Measurements from ENCODE around the gene ATXN2. TPM values are rescaled to one million over a fixed set of nuclear protein-coding genes. Genes with fewer than 3 reads are reported as not detected.
A peak's percentile ranks its signal among the peaks of the same experiment; 100 is the strongest.

The ATXN2 gene
- total RNA-seq, 4 donors from 2014 or later, result 20.4 to 28.1 (median 22.2) TPM

DNA sequence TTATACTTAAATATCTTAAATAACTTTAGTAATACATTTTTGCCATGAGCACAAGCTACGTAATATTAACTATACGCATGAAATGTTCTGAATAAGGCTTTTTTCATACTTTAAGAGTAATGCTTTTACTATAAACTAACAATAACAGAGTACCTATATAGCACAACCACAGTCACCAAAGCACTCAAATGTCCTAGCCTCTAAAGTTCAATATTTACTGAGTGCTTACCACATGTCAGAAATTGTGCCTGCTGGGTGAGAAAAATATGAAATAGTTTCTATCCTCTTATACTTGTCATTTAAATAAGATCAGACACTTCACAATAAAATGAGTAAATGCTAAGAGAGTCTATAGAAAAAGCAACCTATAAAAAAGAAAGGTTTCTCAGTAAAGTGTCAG lies 110.3 kb downstream of the ATXN2 start:
- Histone ChIP-seq H3K27ac (no peak overlapping the region), H3K4me3 (no peak overlapping the region), H3K36me3 (peaks cover 0 to 58% of the 10 kb centered on the region in 2 donors), H3K27me3 (no peaks in the 10 kb centered on the region), H3K4me1 (peaks cover 8 to 22% of the 10 kb centered on the region in 2 donors), H3K9me3 (no peaks in the 10 kb centered on the region)
- TF ChIP-seq, protein P1, sequence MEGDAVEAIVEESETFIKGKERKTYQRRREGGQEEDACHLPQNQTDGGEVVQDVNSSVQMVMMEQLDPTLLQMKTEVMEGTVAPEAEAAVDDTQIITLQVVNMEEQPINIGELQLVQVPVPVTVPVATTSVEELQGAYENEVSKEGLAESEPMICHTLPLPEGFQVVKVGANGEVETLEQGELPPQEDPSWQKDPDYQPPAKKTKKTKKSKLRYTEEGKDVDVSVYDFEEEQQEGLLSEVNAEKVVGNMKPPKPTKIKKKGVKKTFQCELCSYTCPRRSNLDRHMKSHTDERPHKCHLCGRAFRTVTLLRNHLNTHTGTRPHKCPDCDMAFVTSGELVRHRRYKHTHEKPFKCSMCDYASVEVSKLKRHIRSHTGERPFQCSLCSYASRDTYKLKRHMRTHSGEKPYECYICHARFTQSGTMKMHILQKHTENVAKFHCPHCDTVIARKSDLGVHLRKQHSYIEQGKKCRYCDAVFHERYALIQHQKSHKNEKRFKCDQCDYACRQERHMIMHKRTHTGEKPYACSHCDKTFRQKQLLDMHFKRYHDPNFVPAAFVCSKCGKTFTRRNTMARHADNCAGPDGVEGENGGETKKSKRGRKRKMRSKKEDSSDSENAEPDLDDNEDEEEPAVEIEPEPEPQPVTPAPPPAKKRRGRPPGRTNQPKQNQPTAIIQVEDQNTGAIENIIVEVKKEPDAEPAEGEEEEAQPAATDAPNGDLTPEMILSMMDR (IDR thresholded peaks at IDR 0.05 in 4 of 5, conservative IDR thresholded peaks at IDR 0.05 in 1 of 5), result no peak
- TF ChIP-seq POLR2A (IDR thresholded peaks at IDR 0.05), result no peak
- in situ Hi-C loops (cut with MboI; ENCODE audit: low sequenced_read_pairs in 4 of 4) (no loop called here), intact Hi-C loops (cut with DNase I; ENCODE audit: low total_unique reads) (no loop called here)
- DNase-seq (no peak), ATAC-seq (no peak)

DNA sequence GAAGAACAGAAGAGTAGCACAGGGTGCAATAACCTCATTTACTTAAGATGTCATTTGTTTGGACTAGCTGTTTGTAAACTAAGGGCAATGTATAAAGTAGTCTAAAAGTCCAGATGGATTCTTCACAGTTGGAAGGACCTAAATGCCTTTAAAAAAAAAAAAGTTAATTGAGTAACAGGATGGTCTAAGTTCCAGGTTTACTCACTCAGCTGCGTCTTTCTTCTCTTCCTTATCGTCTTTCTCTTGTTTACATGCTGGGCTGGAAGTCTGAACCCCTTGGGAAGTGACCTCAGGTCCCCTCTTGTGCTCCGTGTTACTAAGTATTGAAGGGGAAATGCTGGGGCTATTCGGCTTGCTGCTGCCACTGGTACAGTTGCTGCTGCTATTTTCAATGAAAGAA lies 110.8 kb downstream of the ATXN2 start:
- Histone ChIP-seq H3K27ac (peak overlapping the region in 2 of 4 donors; percentile 11 to 38), H3K4me3 (no peak overlapping the region), H3K36me3 (peaks cover 0 to 61% of the 10 kb centered on the region in 2 donors), H3K9me3 (no peaks in the 10 kb centered on the region), H3K27me3 (no peaks in the 10 kb centered on the region), H3K4me1 (peaks cover 8 to 22% of the 10 kb centered on the region in 2 donors)
- in situ Hi-C loops (cut with MboI; ENCODE audit: low sequenced_read_pairs in 4 of 4) (no loop called here), intact Hi-C loops (cut with DNase I; ENCODE audit: low total_unique reads) (no loop called here)
- ATAC-seq (peak; percentile 57 to 66), DNase-seq (peak; percentile 32 to 59)
- no peak for TF ChIP-seq POLR2A (IDR thresholded peaks at IDR 0.05)
- TF ChIP-seq, protein P1 (IDR thresholded peaks at IDR 0.05 in 4 of 5, conservative IDR thresholded peaks at IDR 0.05 in 1 of 5), result no peak

DNA sequence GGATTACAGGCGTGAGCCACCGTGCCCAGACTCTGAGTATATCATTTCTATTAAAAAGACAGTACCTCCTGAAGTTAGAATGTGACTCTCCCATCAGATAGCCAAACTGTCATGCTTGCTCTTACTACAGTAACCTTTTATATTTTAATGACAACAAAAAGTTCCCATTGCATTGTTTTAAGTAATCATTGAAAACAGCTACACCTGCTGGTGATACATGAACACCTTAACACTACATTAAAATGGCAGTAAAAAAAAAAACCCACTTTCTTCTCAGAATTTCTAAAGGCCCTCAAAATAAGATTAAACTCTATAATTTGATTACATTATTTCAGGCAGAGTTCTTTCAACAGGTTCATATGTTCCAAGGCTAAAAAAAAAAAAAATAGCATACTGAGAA lies 116.7 kb downstream of the ATXN2 start:
- in situ Hi-C loops (cut with MboI; ENCODE audit: low sequenced_read_pairs in 4 of 4), result no loop called here
- H3K36me3 ChIP-seq, result peaks cover 0 to 46% of the 10 kb centered on the region in 2 donors

GRCh38 chr12:111471236-111471635 lies 127.9 kb downstream of the ATXN2 start:
- no peak for DNase-seq
- Histone ChIP-seq H3K4me1 (no peaks in the 10 kb centered on the region), H3K4me3 (no peak overlapping the region), H3K9me3 (no peaks in the 10 kb centered on the region), H3K27ac (no peak overlapping the region), H3K27me3 (no peaks in the 10 kb centered on the region), H3K36me3 (peaks cover 0 to 47% of the 10 kb centered on the region in 2 donors)
- in situ Hi-C loops (cut with MboI; ENCODE audit: low sequenced_read_pairs in 4 of 4), result no loop called here
- TF ChIP-seq, protein P1 (IDR thresholded peaks at IDR 0.05 in 4 of 5, conservative IDR thresholded peaks at IDR 0.05 in 1 of 5), result no peak
- no peak for TF ChIP-seq POLR2A (IDR thresholded peaks at IDR 0.05)
- intact Hi-C loops (cut with DNase I; ENCODE audit: low total_unique reads), result loop anchor here (10.0 kb wide), 1 partner anchor 1424 kb away; no protein-coding TSS in a partner anchor
- ATAC-seq, result no peak

More for the DNA sequence above, 116.7 kb downstream of the ATXN2 start:
- H3K4me1 ChIP-seq, result peaks cover 2 to 8% of the 10 kb centered on the region in 2 donors
- intact Hi-C loops (cut with DNase I; ENCODE audit: low total_unique reads), result no loop called here
- H3K27ac ChIP-seq, result no peak overlapping the region
- no peak overlapping the region for H3K4me3 ChIP-seq
- no peaks in the 10 kb centered on the region for H3K27me3 ChIP-seq
- H3K9me3 ChIP-seq, result no peaks in the 10 kb centered on the region
- ATAC-seq (no peak), DNase-seq (no peak)
- TF ChIP-seq, protein P1 (IDR thresholded peaks at IDR 0.05 in 4 of 5, conservative IDR thresholded peaks at IDR 0.05 in 1 of 5), result peak in 1 of 5 experiments; percentile 17
- TF ChIP-seq POLR2A (IDR thresholded peaks at IDR 0.05), result no peak

DNA sequence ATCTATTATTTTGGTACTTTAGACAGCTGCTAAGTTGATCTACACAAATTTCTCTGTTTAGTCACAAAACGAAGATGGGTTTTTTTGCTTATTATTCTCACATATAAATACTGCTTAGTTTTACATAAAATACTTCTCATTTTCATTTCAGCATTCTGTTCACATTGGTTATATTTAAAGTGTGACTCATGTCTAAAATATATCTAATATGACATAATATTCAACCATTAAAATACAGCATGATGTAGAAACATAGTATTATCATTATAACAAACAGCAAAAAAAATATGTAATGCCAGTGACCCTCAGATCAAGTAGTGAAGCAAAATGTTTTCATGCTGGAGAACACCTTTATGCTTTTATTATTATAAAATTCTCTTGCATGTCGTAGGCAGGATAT lies 129.7 kb downstream of the ATXN2 start:
- in situ Hi-C loops (cut with MboI; ENCODE audit: low sequenced_read_pairs in 4 of 4), result no loop called here
- Histone ChIP-seq H3K4me1 (no peaks in the 10 kb centered on the region), H3K36me3 (peaks cover 0 to 33% of the 10 kb centered on the region in 2 donors), H3K4me3 (no peak overlapping the region), H3K27me3 (no peaks in the 10 kb centered on the region), H3K27ac (no peak overlapping the region), H3K9me3 (no peaks in the 10 kb centered on the region)
- no peak for ATAC-seq
- TF ChIP-seq, protein P1 (IDR thresholded peaks at IDR 0.05 in 4 of 5, conservative IDR thresholded peaks at IDR 0.05 in 1 of 5), result no peak
- TF ChIP-seq POLR2A (IDR thresholded peaks at IDR 0.05), result no peak
- no peak for DNase-seq
- intact Hi-C loops (cut with DNase I; ENCODE audit: low total_unique reads), result no loop called here
